Measurements from ENCODE around the gene MYPOP.
"Not testable (repeated sequence)": the region's sequence is repeated elsewhere in the genome, so short reads cannot be mapped to it uniquely, and the experiment has no call there.

Gene MYPOP

GRCh38 chr19:45882652-45883585, 19.5 kb downstream of the MYPOP start:
- DNase-seq = peak; percentile 83

GRCh38 chr19:45881909-45882528, 20.4 kb downstream of the MYPOP start:
- DNase-seq = no peak

GRCh38 chr19:45881082-45881908, 21.1 kb downstream of the MYPOP start:
- DNase-seq = no peak

GRCh38 chr19:45879971-45880370, 22.4 kb downstream of the MYPOP start:
- DNase-seq = no peak

- DNase-seq = no peak
These were observed 23.4 kb downstream of the MYPOP start for GRCh38 chr19:45879055-45879454.

- peak; percentile 59 for DNase-seq
These were observed 24.2 kb downstream of the MYPOP start for GRCh38 chr19:45878043-45878794.

- DNase-seq = no peak
These were observed 25.8 kb downstream of the MYPOP start for GRCh38 chr19:45876411-45877197.

- DNase-seq = peak; percentile 59
These were observed 26.3 kb downstream of the MYPOP start for GRCh38 chr19:45876161-45876410.

- no peak for DNase-seq
These were observed 27.8 kb downstream of the MYPOP start for GRCh38 chr19:45874620-45874966.

- DNase-seq = no peak
These were observed 29.1 kb downstream of the MYPOP start for GRCh38 chr19:45873219-45873772.

- DNase-seq = no peak
These were observed 30.1 kb downstream of the MYPOP start for GRCh38 chr19:45872095-45872919.

- no peak for DNase-seq
These were observed 31.6 kb downstream of the MYPOP start for GRCh38 chr19:45870798-45871197.

GRCh38 chr19:45867241-45867640, 35.2 kb downstream of the MYPOP start:
- DNase-seq = not testable (repeated sequence)

GRCh38 chr19:45866400-45867176, 35.8 kb downstream of the MYPOP start:
- no peak for DNase-seq

- DNase-seq = no peak
These were observed 37.0 kb downstream of the MYPOP start for GRCh38 chr19:45865269-45865948.

GRCh38 chr19:45864629-45865082, 37.8 kb downstream of the MYPOP start:
- DNase-seq = no peak

GRCh38 chr19:45863840-45864628, 38.4 kb downstream of the MYPOP start, which contains the start of gene FOXA3:
Gene FOXA3, plus strand, starts transcription at chr19:45864326. Its CDS starts 131 bp downstream, at chr19:45864457.
- peak; percentile 61 for DNase-seq

GRCh38 chr19:45863335-45863839, 39.0 kb downstream of the MYPOP start:
- DNase-seq = no peak
